ENCODE data around the gene HSD17B4.
"Not testable (repeated sequence)": the region's sequence is repeated elsewhere in the genome, so short reads cannot be mapped to it uniquely, and the experiment has no call there.

Gene HSD17B4

GRCh38 chr5:119484884-119485283 lies 32.6 kb downstream of the HSD17B4 start:
- no peak for DNase-seq

DNA sequence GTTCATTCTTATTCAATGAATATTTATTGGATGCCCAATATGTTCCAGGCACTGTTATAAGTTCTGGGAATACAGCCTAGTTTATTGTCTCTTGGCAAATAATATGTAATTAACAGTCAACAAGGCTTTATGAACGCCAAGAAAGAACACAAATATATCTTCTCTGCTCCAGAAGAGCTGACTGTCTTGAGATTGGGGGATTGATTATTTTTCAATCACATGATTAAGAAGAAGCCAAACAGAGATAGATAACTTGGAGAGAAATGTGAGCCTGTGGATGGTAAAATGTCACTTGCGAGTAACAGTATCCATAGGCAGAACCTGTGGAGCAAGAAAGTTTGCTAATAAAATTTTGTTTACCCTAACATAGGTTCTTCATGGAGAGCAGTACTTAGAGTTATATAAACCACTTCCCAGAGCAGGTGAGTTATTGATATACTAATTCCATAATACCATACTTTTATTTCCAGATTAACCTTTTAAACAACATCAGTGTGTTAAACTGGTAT lies 49.4 kb downstream of the HSD17B4 start:
- no peak for DNase-seq

DNA sequence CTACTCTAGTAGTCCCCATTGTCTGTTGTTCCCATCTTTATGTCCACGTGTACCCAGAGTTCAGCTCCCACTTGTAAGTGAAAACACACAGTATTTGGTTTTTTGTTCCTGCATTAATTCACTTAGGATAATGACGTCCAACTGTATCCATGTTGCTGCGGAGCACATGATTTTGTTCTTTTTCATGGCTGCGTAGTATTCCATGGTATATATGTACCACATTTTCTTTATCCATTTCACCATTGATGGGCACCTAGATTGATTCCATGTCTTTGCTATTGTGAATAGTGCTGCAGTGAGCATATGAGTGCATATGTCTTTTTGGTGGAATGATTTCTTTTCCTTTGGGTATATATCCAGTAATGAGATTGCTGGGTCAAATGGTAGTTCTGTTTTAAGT lies 51.6 kb downstream of the HSD17B4 start:
- not testable (repeated sequence) for DNase-seq

- DNase-seq: no peak
Observed at GRCh38 chr5:119512277-119512676, 60.0 kb downstream of the HSD17B4 start.

DNA sequence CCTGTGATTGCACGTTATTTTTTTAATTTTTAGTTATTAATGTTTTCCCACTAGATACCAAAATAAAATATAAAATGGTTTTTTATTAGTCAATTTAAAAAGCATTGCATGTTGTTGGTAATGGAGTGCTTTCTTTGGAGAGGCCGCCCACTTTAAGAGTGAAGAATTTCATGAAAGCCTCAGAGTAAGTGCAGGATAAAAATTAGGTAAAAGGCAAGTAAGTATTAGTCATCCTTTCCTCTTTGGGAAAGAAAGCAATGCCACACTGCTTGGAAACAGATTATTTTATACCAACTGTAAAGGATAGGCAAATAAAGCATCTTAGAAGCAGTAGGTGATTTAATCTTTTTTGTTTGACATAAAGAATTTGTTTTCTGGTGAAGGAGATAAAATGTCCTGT lies 62.9 kb downstream of the HSD17B4 start:
- DNase-seq: no peak

GRCh38 chr5:119517115-119517514 lies 64.8 kb downstream of the HSD17B4 start:
- not testable (repeated sequence) for DNase-seq

DNA sequence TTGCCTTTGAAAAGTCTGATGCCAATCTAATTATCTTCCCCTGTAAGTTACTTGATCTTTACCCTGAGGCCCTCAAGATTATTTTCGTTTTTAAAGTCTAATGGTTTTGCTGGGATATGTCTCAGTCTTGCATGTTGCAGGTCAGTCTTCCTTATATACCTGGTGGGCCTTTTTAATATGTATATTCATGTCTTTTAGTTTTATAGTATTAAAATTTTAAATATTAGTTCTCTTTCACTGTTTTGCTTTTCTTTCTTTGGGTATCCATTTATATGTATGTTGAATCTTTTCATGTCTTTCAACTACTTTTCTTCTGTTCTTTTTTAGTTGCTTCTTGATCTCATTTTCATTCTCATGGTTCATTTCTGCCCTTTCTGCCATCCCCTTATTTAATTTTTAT lies 68.9 kb downstream of the HSD17B4 start:
- DNase-seq: no peak

GRCh38 chr5:119522841-119523240 lies 70.5 kb downstream of the HSD17B4 start:
- DNase-seq: no peak

DNA sequence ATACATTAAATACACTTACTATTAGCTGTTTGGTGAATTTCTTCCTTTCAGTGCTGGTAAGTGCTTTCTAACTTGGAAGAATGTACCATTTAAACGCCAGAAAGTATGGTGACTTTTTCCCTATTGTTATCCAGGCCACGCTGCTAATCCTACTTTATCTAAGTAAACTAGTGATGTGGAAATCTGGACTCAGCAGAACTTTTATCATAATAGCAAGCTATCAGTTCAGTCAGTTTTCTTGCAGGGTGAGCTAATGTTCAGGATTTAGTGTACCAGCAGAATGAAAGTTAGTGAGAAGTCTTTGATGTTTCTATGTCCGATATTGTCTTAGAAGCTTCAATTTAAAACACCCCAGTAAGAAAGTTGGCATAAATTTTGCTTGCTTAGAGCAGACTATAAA lies 72.2 kb downstream of the HSD17B4 start:
- no peak for DNase-seq

GRCh38 chr5:119527351-119527750 lies 75.1 kb downstream of the HSD17B4 start:
- DNase-seq: no peak

- no peak for DNase-seq
Observed at GRCh38 chr5:119529811-119530210, 77.5 kb downstream of the HSD17B4 start.

- DNase-seq: no peak
Observed at GRCh38 chr5:119532637-119533036, 80.3 kb downstream of the HSD17B4 start.

DNA sequence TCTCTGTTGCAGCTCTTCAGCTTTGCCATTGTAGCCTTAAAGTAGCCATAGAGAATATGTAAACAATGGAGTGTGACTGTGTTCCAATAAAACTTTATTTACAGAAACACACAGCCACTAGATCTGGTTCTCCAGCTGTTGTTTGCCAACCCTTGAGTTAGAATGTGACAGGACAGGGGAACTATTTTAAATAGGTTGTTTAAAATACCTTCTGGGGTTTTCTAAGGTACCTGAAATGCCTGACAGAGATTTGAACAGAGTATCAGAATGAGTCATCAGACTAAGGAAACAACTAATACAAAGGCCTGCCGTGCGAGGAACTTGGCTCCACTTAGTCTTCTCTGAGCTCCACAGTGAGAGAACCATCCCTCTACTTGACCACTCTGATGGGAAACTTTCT lies 85.4 kb downstream of the HSD17B4 start:
- DNase-seq: no peak

GRCh38 chr5:119541716-119542115 lies 89.4 kb downstream of the HSD17B4 start:
- no peak for DNase-seq

GRCh38 chr5:119551819-119552218 lies 99.5 kb downstream of the HSD17B4 start:
- DNase-seq: no peak

DNA sequence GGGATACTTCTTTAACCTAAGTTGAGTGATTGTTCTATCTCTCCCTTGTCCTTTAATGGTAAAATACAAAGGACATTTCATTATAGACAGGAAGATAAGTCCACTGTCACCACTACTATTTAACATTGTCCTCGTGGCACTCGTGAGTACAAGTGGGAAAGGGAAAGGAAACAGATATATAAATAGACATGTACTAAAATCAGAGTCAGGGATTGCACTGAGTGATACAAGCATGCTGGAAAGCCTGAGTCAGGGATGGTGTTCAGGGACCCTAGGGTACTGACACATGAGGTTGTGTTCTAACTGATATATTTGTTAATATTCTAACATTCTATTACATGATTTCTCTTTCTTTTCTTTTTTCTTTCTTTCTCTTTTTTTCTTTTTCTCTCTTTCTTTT lies 102.3 kb downstream of the HSD17B4 start:
- no peak for DNase-seq

GRCh38 chr5:119570910-119571309 lies 118.6 kb downstream of the HSD17B4 start:
- DNase-seq: no peak

- no peak for DNase-seq
Observed at GRCh38 chr5:119578937-119579336, 126.6 kb downstream of the HSD17B4 start.

DNA sequence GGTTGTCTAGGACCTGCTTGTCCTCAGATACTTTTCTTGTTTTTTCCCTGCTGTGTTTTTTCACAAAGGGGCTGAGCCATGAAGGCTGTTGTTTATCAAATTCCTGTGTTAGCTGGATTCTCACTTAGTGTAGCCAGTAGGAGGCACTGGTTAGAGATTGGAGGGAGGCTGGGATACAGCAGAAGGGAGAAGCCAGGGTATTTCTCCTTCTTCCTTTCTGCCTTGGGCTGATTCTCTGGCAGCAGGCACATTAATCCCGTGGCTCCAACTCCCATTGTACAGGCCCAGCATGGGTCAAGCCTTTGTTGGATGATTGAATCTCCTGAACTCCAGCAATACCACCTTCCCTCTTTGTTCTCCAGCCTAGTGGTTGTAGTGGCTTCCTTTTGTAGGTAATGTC lies 130.7 kb downstream of the HSD17B4 start:
- no peak for DNase-seq

GRCh38 chr5:119583684-119584083 lies 131.4 kb downstream of the HSD17B4 start:
- no peak for DNase-seq

Data from cortex of kidney (tissue), 1 donor.